GM19238 (cell line): Measurements from ENCODE around the gene PTPN4.
A peak's percentile ranks its signal among the peaks of the same experiment; 100 is the strongest.
"Not testable (repeated sequence)": the region's sequence is repeated elsewhere in the genome, so short reads cannot be mapped to it uniquely, and the experiment has no call there.

Experiments
- DNase-seq: peaks from one replicate; pipeline ENCODE4 v3.0.0; 2011; ENCODE audit warnings: low spot score; ENCODE audit not compliant: insufficient read length

Gene PTPN4

DNA sequence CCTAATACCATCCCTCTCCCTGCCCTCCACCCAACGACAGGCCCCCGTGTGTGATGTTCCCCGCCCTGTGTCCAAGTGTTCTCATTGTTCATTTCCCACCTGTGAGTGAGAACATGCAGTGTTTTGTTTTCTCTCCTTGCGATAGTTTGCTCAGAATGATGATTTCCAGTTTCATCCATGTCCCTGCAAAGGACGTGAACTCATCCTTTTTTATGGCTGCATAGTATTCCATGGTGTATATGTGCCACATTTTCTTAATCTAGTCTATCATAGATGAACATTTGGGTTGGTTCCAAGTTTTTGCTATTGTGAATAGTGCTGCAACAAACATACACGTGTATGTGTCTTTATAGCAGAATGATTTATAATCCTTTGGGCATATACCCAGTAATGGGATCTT, 44.7 kb downstream of the PTPN4 start:
- DNase-seq = not testable (repeated sequence)

GRCh38 chr2:119808516-119809147, 48.9 kb downstream of the PTPN4 start:
- DNase-seq = no peak

DNA sequence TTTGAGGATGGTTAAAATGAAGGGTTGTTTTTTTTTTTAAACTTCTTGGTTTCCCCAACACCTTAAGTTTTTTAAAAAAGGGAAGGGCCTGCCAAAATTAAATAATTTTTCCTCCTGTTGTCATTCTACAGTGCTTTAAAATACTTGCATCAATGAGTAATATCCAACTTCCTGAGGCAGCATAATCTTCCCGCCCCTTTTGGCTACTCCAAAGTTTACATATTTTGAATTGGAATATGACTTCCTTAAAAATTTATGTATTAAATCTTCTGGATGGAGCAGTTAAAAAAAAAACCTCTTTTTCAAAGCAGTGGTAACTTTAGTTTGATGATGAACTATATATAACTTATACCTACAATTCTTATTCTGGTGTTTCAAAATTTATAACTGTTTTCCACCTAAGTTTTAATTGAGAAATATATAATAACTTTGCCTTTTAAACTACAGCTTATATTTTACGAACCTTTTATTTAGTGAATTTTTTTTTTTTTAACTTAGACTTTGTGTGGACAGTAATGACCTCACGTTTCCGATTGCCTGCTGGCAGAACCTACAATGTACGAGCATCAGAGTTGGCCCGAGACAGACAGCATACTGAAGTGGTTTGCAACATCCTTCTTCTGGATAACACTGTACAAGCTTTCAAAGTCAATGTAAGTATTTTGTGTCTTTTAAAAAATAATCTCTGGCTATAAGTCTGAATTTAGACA, 49.8 kb downstream of the PTPN4 start:
- no peak for DNase-seq

DNA sequence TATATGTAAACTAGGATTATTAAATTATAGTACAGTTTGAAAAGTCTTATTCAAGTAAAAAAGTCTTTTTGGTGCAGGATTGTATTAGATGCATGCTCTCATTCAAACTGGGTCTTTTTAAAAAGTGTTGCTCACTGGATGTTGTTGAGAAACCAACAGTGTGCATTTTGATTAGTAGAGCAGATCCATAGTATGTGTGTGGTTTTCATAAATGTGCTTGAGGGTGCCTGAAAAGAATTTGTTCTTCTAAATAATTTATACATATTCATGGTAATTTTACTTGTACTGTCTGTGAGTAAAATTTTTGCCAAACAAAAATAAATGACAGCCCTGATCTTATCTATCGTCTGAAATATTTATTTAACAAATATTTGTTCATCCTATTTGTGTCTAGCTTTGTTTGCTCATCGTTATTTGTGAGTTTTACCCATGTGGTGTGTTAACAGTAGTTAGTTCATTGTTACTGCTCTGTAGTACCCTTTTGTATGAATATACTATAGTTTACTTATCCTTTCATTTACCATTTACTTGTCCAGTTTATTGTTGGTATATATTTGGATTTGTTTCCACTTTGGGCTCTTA, 50.4 kb downstream of the PTPN4 start:
- no peak for DNase-seq

- no peak for DNase-seq
Measured at GRCh38 chr2:119814216-119814615, 54.5 kb downstream of the PTPN4 start.

DNA sequence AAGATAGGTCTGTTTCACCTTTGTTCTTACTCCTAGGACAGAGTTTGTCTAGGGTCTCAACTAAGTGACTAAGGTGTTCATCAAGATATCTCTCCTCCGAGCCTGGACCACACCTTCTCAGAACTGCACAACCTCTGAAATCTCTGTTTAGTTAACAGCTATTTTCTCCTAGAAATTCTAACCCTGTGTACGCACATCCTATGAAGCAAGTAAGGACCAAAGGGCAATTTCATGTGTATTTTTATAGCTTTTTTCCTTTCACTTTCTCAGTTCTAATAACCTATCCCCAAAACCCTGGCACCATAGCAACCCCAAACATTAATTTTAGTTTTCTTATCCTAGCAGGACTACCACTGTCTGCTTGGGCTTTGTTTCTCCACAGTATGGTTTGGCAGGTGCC, 59.1 kb downstream of the PTPN4 start:
- DNase-seq = no peak

DNA sequence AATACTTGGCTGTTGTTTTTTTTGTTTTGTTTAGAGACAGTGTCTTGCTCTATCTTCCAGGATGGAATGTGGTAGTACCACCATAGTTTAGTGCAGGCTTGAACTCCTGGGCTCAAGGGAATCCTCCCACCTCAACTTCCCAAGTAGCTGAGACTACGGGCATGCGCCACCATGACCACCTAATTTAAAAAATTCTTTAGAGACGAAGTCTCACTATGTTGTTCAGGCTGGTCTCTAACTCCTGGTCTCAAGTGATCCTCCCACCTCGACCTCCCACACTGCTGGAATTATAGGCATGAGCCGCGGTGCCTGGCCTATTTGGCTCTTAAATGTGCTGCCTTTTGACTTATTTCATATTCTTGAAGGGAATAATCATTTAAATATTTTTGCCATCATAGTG, 60.1 kb downstream of the PTPN4 start:
- DNase-seq = no peak

GRCh38 chr2:119820275-119820674, 60.6 kb downstream of the PTPN4 start:
- DNase-seq = no peak

- DNase-seq = no peak
Measured at GRCh38 chr2:119821266-119821665, 61.5 kb downstream of the PTPN4 start.

DNA sequence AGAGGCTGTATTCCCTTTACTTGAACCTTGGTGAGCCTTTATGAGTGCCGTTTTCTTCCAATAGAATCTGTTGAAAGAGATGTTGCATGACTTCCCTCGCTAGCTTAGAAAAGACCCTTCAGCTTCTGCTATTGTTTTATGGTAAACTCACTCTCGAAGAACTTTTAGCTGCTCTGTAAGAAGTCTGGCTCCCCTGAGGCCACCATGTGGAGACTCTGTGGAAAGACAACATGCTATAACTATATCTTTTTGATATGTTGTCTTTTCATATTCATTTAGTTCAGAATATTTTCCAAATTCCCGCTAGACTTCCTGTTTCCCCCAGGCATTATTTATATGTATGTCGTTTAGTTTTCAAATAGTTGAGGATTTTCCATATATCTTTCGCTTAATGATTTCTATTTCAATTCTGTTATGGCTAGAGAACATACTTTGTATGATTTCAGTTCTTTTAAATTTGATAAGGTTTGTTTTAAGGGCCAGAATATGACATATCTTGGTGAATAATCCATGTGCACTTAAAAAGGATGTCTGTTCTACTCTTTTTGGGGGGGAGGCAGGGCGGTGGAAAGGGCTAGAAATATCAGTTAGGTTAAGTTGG, 64.1 kb downstream of the PTPN4 start:
- DNase-seq = peak; percentile 10

DNA sequence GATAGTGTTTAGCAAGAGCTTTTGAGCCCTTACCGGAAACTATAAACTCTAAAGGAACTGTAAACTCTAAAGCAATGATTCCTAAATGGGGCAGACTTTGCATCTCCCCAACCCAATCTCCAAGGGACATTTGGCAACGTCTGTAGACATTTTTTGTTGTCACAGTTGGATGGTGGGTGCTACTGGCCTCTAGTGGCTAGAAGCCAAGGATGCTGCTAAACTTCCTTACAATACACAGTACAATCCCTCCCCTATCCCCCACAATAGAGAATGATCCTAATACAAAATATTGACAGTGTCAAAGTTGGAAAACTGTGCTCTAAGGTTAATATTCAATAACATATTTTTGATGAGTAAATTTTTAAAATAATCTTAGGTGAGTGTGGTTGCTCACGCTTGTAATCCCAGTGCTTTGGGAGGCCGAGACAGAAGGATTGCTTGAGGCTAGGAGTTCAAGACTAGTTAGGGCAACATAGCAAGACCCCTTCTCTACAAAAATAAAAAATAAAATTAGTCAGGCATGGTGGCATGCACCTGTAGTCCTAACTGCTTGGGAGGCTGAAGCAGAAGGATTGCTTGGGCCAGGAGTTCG, 66.7 kb downstream of the PTPN4 start:
- DNase-seq = peak; percentile 10

DNA sequence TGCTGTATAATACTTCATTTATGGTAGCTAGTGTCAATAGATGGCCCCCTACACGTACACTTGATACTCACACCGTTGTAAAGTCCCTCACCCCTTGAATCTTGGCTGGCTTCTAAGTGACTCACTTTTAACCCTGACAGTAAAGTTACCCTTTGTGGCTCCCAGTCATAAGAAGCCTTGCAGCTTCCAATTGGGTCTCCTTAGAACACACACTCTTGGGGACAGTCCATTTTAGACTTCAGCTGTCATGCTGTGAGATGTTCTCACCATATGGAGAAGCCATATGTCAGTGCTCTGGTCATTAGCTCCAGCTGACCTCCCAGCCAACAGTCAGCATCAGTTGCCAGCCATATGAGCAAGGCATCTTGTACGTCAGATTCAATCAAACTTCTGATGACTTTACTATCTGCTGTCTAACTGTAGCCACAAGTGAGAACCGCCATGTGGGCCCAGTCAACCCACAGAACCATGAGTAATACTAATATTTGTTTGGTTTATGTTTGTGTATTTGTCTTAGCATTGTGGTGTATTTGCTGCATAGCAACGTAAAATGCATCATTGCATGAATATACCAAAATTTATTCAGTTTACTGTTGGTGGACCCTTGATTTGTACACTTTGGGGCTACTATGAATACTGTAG, 68.3 kb downstream of the PTPN4 start:
- DNase-seq = no peak

- no peak for DNase-seq
Measured at GRCh38 chr2:119836455-119837142, 76.9 kb downstream of the PTPN4 start.

- DNase-seq = no peak
Measured at GRCh38 chr2:119837350-119837749, 77.6 kb downstream of the PTPN4 start.

DNA sequence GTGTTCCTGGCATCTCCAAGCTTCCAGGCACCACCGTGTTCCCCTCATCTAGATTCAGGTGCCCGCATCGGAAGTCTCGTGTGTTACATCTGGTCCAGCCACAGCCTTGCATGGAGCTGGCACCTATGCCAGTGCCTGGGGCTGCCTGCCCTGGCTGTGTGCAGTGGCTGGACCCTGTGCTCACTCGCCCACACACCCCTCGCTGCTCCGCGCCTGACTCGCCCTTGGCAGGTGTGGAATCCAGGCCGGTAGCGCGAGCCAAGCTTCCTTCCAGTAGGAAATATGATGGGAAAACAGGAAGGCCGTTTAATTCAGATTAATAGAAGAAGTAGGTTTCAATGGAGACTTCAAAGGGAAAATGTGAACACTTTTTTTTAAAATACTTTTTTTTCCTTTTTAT, 78.0 kb downstream of the PTPN4 start:
- no peak for DNase-seq

- no peak for DNase-seq
Measured at GRCh38 chr2:119838179-119838578, 78.5 kb downstream of the PTPN4 start.

DNA sequence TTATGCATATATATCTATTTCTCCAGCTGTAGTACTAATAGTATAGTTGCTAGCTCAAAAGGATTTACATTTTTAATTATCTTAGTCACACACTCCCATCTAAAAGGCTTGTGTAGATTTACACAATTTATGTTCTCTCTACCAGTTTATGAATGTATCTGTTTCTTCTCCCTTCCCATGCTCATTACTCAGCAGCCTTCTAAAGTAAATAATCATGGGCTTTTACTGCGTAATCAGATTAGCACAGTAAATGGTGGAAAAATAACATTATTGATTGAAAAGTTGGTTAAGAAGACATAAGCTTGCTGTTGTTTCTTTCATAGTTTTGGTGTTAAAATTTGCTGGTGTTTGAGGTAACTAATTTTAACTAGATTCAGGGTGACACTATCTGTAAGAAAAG, 81.8 kb downstream of the PTPN4 start:
- DNase-seq = no peak

DNA sequence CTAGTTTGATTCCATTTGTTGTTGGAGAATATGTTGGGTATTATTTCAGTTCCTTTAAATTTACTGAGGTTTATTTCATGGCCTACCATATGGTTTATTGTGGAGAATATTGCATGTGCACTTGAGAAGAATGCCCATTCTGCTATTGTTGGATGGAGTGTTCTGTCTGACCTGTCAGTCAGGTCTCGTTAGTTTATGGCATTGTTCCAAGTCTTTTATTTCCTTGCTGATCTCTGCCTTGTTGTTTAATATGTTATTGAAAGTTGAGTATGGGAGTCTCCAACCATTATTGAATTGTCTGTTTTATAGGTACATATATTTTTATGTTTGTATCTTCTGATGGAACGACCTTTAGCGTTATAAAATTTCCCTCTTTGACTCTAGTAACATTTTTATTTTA, 86.3 kb downstream of the PTPN4 start:
- no peak for DNase-seq

DNA sequence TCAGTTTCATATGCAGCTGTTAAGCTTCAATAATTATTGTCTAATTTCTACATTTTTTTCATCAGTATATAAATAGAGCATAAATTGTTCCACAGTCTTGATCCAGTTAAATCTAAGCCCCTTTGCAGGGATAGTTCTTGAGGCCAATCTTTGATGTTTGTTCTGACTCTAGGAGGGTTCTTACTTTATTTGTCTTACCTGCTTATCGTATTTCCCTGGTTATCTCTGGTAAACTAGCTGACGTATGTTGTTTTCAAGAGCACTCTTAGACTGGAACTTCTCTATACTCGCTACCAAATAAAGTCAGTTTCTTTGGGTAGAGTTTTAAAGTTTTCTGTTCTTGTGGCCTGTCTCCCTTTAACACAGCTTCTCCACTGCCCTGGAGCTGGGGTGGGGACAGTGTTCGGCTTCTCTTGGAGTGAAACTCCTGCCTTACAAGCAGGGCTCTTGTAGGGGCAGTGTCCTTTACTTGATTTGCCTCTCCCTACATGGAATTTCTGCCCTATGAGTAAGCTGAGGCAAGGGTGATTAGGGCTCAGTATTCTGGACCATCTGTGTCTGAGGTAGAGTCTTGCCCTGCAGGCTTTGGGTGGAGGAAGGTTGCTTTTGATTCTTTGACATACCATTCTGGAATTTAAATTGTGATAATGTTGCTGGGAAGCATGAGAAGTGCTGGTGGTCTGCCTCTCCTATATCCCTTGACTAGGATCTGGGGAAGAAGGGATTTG, 90.3 kb downstream of the PTPN4 start:
- DNase-seq = no peak

GRCh38 chr2:119852214-119852613, 92.5 kb downstream of the PTPN4 start:
- no peak for DNase-seq
